ENCODE data around the gene TMEM163. TPM values are rescaled to one million over a fixed set of nuclear protein-coding genes. Genes with fewer than 3 reads are reported as not detected.

The TMEM163 gene
- total and polyA plus RNA-seq, 2 of the 13 experiments (the other 11 are each of a cell fraction or from before 2014, with no cell fraction given), result 0.05 TPM; not detected in 1

DNA sequence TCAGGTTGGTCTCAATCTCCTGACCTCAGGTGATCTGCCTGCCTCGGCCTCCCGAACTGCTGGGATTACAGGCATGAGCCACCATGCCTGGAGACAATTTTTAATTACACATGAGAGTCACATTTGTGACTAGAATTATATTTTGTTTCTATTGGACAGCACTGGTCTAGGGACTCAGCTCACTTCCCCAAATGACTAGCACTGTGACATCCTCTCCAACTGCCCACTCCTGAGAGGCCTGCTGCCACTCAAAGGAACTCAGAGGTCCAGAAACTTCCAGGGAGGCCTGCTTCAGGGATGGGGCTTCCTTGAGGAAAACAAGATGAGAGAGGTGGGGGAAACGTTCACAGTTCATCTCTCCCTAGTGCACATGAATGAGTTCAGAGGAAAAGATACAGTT, 29.5 kb downstream of the TMEM163 start:
- no peak for FAIRE-seq
- H3K4me1 ChIP-seq (ENCODE audit: insufficient read depth, low read length), result no peaks in the 10 kb centered on the region
- POLR2A ChIA-PET, result no interaction called here

More for the DNA sequence above, 29.5 kb downstream of the TMEM163 start:
- no TSS peak for BruUV-seq (replicated peaks)
- Histone ChIP-seq H3K36me3 (replicated peaks in 1 of 2; ENCODE audit: control insufficient read depth in 1 of 2, insufficient read depth in 2 of 2, low read length in 2 of 2) (no peaks in the 10 kb centered on the region), H3K4me2 (ENCODE audit: low read depth, low read length) (no peak overlapping the region), H3K27ac (ENCODE audit: extremely low read length, insufficient read depth, low read length) (no peak overlapping the region), H3K79me2 (ENCODE audit: insufficient read depth, low read length) (no peaks in the 10 kb centered on the region), H2AFZ (ENCODE audit: low read length) (no peak overlapping the region), H3K9ac (ENCODE audit: insufficient read depth, low read depth, low read length) (no peak overlapping the region), H4K20me1 (ENCODE audit: insufficient read depth, low read length) (no peaks in the 10 kb centered on the region), H3K27me3 (ENCODE audit: control insufficient read depth in 1 of 2, insufficient read depth in 2 of 2, low read length in 2 of 2) (peaks cover 0 to 5% of the 10 kb centered on the region in 2 experiments; a peak in 3 of 5 replicates), H3K4me3 (replicated peaks in 1 of 3; ENCODE audit: insufficient read depth in 1 of 3, low read depth in 2 of 3, low read length in 3 of 3) (no peak overlapping the region), H3K9me3 (ENCODE audit: low read length) (no peaks in the 10 kb centered on the region)
- intact Hi-C loops (cut with micrococcal nuclease; ENCODE audit: unreplicated experiment), result no loop called here
- no peak for ATAC-seq
- CTCF ChIA-PET (ENCODE audit: low intra/inter-chr PET ratio, low total read pairs), result no interaction called here
- in situ Hi-C loops (cut with HindIII; ENCODE audit: extremely low pct_ligation_motif_present, low pct_unique_long_range_greater_than_20kb), result no loop called here
- TF ChIP-seq MYC (CRISPR knock-in tag; IDR thresholded peaks at IDR 0.05; ENCODE audit: borderline replicate concordance) (no peak), ELF1 (CRISPR knock-in tag; IDR thresholded peaks at IDR 0.05) (no peak), ZNF234 (CRISPR knock-in tag; conservative IDR thresholded peaks at IDR 0.05) (no peak), SP5 (CRISPR knock-in tag; IDR thresholded peaks at IDR 0.05; ENCODE audit: borderline replicate concordance, low read depth) (no peak), ZNF569 (CRISPR knock-in tag; IDR thresholded peaks at IDR 0.05; ENCODE audit: borderline replicate concordance) (no peak), GABPA (IDR thresholded peaks at IDR 0.05; ENCODE audit: low read depth, low read length) (no peak), GABPA (CRISPR knock-in tag; IDR thresholded peaks at IDR 0.05; ENCODE audit: low read depth) (no peak), ZBTB38 (CRISPR knock-in tag; IDR thresholded peaks at IDR 0.05) (no peak), ARNTL (CRISPR knock-in tag; IDR thresholded peaks at IDR 0.05) (no peak), NAIF1 (CRISPR knock-in tag; IDR thresholded peaks at IDR 0.05; ENCODE audit: borderline replicate concordance) (no peak), ZNF12 (CRISPR knock-in tag; IDR thresholded peaks at IDR 0.05) (no peak), ZNF264 (CRISPR knock-in tag; IDR thresholded peaks at IDR 0.05) (no peak)
- TF ChIP-seq, protein P1, sequence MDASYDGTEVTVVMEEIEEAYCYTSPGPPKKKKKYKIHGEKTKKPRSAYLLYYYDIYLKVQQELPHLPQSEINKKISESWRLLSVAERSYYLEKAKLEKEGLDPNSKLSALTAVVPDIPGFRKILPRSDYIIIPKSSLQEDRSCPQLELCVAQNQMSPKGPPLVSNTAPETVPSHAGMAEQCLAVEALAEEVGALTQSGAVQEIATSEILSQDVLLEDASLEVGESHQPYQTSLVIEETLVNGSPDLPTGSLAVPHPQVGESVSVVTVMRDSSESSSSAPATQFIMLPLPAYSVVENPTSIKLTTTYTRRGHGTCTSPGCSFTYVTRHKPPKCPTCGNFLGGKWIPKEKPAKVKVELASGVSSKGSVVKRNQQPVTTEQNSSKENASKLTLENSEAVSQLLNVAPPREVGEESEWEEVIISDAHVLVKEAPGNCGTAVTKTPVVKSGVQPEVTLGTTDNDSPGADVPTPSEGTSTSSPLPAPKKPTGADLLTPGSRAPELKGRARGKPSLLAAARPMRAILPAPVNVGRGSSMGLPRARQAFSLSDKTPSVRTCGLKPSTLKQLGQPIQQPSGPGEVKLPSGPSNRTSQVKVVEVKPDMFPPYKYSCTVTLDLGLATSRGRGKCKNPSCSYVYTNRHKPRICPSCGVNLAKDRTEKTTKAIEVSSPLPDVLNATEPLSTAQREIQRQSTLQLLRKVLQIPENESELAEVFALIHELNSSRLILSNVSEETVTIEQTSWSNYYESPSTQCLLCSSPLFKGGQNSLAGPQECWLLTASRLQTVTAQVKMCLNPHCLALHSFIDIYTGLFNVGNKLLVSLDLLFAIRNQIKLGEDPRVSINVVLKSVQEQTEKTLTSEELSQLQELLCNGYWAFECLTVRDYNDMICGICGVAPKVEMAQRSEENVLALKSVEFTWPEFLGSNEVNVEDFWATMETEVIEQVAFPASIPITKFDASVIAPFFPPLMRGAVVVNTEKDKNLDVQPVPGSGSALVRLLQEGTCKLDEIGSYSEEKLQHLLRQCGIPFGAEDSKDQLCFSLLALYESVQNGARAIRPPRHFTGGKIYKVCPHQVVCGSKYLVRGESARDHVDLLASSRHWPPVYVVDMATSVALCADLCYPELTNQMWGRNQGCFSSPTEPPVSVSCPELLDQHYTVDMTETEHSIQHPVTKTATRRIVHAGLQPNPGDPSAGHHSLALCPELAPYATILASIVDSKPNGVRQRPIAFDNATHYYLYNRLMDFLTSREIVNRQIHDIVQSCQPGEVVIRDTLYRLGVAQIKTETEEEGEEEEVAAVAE (CRISPR knock-in tag; IDR thresholded peaks at IDR 0.05; ENCODE audit: borderline replicate concordance), result no peak
- TF ChIP-seq, protein P2, sequence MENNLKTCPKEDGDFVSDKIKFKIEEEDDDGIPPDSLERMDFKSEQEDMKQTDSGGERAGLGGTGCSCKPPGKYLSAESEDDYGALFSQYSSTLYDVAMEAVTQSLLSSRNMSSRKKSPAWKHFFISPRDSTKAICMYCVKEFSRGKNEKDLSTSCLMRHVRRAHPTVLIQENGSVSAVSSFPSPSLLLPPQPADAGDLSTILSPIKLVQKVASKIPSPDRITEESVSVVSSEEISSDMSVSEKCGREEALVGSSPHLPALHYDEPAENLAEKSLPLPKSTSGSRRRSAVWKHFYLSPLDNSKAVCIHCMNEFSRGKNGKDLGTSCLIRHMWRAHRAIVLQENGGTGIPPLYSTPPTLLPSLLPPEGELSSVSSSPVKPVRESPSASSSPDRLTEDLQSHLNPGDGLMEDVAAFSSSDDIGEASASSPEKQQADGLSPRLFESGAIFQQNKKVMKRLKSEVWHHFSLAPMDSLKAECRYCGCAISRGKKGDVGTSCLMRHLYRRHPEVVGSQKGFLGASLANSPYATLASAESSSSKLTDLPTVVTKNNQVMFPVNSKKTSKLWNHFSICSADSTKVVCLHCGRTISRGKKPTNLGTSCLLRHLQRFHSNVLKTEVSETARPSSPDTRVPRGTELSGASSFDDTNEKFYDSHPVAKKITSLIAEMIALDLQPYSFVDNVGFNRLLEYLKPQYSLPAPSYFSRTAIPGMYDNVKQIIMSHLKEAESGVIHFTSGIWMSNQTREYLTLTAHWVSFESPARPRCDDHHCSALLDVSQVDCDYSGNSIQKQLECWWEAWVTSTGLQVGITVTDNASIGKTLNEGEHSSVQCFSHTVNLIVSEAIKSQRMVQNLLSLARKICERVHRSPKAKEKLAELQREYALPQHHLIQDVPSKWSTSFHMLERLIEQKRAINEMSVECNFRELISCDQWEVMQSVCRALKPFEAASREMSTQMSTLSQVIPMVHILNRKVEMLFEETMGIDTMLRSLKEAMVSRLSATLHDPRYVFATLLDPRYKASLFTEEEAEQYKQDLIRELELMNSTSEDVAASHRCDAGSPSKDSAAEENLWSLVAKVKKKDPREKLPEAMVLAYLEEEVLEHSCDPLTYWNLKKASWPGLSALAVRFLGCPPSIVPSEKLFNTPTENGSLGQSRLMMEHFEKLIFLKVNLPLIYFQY (CRISPR knock-in tag; IDR thresholded peaks at IDR 0.05; ENCODE audit: borderline replicate concordance), result no peak
- TF ChIP-seq, protein P3, sequence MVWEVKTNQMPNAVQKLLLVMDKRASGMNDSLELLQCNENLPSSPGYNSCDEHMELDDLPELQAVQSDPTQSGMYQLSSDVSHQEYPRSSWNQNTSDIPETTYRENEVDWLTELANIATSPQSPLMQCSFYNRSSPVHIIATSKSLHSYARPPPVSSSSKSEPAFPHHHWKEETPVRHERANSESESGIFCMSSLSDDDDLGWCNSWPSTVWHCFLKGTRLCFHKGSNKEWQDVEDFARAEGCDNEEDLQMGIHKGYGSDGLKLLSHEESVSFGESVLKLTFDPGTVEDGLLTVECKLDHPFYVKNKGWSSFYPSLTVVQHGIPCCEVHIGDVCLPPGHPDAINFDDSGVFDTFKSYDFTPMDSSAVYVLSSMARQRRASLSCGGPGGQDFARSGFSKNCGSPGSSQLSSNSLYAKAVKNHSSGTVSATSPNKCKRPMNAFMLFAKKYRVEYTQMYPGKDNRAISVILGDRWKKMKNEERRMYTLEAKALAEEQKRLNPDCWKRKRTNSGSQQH (CRISPR knock-in tag; IDR thresholded peaks at IDR 0.05; ENCODE audit: low read depth), result no peak
- 0% methylated on average over 3 of the region's 3 CpGs for WGBS (ENCODE audit: low lambda C conversion rate)
- no peak for DNase-seq (ENCODE audit: low spot score)

All from HepG2 (cell line).